GM19463 (cell line): Measurements from ENCODE around the gene DUSP7.

ENCODE experiments used
- ATAC-seq: cut with Tn5 transposase; IDR thresholded peaks from one replicate; pipeline ENCODE4 v1.9.1; 2021; ENCODE audit warnings: mild to moderate bottlenecking, moderate library complexity; ENCODE audit not compliant: unreplicated experiment

DUSP7 gene

DNA sequence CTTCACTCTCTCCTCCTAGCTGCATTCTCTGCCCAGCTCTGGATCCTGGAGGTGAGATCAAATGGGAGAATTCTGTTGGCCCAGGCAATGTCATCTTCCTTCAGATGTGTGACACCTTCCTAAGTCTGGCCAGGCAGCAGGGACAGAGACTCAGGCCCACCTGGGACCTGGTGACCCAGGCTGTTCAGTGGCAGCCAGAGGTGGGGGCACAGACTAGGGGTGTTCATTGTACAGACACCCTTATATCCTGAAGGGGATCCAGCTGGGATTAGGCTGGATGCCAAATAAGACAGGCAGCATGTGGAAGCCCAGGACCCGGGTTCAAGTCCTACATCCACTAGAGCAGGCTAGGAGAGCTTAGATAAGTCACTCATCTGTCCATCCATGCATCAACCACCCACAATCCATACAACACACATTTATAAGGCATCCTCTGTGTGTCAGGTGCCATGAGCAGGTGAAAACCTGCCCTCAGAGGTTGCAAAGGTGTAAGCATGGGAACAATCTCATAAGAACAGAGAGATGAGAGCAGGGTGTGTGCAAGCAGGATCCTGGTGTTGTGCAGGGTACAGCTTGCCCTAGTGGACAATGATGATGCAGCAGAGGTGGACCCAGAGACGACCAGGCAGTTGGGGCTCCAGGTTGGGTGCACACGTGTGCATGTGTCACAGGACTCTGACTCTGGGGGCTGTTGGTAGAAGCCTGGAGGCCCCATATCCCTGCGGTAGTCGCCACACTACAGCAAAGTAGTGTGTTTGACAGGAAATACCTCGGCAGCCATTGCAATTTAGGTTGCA is 42.4 kb downstream of the DUSP7 start:
- no peak for ATAC-seq

DNA sequence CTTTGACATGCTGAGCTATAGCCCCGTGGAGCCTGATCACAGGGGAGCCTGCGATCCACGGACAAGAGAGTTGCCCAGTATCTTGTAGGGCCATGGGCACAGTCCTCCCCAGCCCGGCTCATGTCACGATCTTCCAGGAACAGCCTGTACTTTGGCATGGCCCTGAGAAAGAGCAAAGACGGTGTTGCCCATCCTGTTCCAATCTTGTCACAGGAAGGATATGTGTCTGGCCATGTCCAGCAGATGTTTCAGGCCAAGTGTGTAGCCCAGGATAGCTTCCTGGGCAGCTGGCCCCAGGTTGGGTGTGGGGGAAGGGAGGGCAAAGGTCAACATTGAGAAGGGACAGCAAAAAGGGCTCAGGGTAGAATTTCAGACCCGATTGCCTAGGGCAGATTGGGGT is 43.7 kb downstream of the DUSP7 start:
- no peak for ATAC-seq

DNA sequence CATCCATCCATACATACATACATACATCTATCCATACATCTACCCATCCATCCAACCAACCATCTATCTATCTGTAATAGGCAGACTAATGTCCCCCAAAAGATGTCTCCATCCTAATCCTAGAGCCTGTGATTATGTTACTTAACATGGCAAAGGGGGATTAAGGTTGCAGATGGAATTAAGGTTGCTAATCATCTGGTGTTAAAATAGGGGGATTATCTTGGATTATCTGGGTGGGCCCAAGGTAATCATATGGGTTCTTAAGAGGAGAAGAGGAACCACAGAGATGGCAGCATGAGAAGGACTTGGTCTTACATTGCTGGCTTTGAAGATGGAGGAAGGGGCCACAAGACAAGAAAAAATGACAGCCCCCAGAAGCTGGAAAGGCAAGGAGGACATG is 45.9 kb downstream of the DUSP7 start:
- no peak for ATAC-seq

DNA sequence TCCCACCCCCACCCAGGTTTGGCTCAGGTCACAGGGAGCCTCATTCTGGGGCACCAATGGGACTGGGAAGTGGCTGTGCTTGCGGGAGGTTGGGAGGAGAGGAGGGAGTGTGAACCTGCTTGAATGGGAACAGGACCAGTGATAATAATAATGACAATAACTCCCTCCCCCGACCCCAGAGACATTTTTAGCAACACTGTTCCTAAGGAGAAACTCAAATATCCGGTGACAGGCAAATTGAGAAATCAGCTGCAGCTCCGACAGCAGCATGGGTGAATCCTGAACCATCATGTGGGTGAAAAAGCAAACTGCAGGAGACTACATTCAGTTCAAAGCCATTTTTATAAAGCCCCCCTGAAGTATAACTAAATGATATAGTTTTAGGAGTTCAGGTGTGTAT is 49.1 kb downstream of the DUSP7 start:
- no peak for ATAC-seq

DNA sequence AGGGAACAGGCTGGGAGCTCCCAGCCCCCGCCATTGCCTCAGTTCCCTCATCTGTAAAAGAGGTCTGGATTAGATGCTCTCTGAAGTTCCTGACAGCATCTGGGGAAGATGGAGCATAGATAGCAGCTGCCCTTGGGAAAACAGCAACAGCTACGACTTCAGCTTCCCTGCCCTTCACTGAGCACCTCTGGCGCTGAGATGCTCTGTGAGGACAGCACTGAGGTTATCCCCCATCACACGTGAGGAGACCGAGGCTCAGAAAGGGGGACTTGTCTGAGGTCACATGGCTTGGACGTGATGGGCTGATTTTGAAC is 49.6 kb downstream of the DUSP7 start:
- no peak for ATAC-seq

DNA sequence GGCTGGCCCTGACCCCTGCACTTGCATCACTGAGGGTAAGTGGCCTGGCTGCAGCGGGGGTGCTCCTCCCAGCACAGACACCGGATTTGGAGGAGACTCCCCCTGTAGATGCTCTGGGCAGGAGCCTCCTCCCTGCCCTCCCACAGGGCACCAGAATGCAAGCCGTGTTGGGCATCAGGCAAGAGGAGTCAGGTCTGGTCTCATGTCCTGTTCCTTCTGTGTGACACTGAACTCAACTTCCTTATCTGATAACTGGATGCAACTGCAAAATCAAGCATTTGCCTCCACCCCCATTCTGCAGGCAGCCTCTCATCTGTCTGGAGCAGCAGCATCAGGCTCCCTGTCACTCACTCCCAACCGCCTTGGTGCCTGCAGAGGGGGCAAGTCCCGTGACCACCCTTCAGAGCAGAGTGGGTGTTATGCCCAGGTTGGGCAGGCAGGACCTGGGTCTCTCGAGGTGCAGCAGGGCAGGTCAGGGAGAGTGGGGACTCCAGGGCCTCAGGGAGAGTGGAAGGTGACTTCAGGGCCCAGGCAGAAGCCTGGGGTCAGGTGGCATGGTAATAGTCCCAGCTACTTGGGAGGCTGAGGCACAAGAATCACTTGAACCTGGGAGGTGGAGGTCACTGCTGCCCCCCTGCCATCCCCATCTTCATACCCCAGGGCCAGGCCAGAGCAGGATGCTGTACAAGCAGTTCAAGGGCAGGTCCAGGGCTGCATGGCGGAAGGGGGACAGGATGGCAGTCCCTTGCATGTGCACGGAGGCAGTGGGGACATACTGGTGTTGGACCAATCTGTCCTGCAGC is 50.2 kb downstream of the DUSP7 start:
- ATAC-seq, result no peak

DNA sequence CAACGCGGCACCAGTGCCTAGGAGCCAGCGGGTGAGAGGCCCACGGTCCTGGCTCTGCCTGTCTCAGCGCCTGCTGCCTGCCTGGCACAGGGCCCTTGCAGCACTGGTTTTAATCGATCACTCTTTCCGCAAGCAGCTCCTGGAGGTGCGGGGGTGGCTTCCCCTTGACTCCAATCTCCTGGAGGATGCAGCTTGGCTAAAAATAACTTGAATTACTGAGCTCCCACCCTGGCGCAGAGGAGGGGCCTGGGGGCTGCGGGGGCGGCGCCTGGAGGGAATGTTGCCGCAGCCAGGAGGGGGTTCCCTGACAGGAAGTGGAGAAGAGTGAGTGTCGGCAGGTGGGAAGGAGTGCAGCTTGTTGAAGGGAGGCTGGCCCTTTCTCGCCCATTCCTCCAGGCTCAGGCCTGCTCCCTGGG is 50.8 kb downstream of the DUSP7 start:
- no peak for ATAC-seq

DNA sequence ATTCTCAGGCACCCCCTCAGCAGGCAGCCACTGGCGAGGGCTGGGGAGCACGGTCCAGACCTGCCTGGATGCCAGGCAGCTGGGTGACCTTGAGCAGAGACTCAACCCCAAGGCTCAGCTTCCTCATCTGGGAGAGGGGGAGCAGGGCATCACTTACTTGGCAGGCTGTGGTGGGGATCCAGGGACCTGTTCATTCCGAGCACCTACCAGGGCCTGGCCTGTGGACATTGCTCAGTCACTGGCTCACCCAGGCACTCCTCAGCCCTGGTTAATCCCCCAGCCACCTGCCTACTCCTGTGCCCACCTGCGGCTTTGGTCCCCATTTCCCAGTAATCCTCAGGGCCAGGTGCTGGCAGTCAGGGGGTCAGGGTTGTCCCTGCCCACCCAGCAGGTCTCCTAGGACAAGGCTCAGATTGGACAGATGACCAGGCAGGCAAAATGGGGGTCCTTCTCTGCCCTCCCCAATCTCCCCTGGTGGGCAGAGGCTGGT is 51.4 kb downstream of the DUSP7 start:
- ATAC-seq, result no peak

DNA sequence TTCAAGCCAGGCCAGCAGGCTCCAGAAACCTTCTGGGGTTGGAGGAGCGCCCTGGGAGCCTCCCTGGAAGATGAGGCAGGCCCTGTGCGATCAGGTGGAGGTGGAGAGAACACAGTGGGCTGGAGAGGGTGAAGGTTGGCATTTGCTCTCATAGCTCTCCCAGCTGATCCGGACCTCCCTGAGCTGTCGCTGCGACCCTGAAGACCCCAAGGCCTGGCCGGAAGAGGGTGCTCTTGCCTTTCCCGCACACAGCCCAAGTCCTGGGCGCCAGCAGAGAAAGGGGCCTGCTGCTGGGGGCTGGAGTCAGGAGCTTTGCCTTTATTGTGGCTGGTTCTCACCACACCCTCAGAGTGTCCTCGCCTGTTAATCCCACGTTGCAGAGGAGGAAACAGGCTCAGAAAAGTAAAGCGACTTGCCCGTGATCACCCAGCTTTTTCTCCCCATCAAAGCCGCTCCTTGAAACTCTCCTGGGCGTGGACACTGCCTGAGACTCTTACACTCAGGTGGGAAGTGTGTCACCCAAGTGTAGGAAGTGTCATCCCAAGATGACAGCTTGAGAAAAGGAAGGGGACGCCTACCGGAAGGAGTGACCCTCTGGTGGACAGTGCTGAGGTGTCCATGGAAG is 52.1 kb downstream of the DUSP7 start:
- no peak for ATAC-seq

DNA sequence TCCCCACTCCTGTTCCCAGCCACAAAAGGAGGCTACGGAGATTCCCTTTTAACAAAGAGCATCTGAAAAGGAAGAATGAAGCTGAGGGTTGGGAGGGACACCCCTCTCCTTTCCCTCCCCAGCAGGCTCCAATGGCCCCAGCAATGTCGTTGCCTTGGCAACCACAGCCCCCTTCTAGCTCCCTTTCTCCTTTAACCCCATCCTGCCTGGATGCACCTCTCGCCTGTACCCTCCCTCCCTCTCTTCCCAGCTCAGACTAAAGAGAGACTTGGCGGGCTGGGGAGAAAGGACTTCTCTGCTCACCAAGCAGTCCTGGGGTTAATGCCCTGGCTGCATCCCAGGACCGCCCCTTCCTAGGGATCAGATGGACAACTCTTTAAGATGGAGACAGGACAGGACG is 53.6 kb downstream of the DUSP7 start:
- ATAC-seq, result no peak

DNA sequence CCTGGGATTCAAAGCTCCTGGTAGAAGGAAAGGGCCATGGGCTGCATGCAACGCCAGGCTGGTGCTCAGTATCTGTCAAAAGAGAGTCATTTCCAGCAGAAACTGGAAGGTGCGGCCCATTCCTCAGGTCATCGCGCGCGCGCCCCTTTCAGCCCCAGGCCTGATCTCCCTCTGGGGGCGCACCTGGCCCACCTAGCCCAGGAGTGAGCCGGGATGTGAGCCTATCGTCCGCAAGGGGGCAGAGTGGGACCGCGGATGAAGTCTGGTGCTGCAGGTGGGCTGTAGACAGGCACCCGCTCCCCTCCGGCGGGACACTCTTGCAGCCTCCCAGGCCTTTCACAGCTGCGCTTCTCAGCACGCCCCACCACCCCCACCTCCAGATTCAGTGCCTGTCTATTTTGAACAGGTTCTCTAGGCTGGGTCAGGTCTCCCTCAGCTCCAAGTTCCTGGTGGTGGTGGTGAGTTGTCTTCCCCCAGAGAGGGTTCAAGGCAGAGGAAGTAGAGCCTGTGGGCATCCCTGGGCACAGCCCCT is 54.9 kb downstream of the DUSP7 start:
- peak; percentile 76 for ATAC-seq

DNA sequence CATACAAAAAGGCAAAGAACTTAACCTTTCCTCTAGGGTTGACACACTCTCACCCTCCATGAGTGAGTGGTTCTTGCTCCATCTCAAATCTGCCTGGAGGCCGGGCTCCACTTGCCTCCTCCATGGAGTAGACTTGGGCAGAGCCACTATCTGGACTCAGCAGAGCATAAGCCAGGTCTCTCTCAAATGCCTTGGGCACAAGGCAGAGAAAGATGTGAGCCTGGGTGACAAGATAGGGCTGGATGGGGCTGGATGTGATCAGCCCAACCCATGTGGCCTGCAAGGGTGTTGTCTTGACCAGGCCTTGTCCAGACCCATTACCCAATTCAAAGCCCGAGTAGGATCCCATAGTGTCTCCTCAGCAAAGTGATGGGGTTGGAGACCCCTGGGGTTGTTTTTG is 56.5 kb downstream of the DUSP7 start:
- ATAC-seq, result no peak
